NCI-H510A (cell line): ENCODE measurements around the gene TSHR.
"Not testable (repeated sequence)": the region's sequence is repeated elsewhere in the genome, so short reads cannot be mapped to it uniquely, and the experiment has no call there.

Experiments used
- DNase-seq: peaks from one replicate; lab custom pipeline; 2025; lab: John Stamatoyannopoulos, UW

Gene TSHR

DNA sequence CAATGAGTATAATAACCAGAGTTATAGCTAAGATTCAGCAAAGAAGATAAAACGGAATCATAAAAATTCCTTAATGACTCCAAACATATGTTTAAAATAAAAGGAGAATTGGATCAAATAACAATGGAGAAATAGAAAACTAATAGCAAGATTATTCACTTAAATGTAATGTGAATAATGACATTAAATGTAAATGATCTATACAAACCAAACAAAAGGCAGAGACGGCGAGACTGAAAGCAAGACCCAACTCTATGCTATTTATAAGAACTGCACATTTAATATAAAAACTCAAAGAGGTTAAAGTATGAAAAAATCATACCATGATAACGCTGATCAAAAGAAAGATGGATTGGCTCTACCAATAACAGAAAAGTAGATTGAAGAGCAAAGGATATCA is 3.9 kb upstream of the TSHR start:
- no peak for DNase-seq

DNA sequence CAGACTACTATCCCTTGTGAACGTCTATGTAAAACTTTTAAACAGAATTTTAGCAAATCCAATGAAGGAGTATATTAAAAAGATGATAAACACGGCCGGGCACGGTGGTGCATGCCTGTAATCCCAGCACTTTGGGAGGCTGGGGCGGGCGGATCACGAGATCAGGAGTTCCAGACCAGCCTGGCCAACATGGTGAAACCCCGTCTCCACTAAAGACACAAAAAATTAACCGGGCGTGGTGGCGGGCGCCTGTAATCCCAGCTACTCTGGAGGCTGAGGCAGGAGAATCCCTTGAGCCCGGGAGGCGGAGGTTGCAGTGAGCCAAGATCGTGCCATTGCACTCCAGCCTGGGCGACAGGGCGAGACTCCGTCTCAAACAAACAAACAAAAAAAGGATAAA is 2.2 kb upstream of the TSHR start:
- DNase-seq = not testable (repeated sequence)

DNA sequence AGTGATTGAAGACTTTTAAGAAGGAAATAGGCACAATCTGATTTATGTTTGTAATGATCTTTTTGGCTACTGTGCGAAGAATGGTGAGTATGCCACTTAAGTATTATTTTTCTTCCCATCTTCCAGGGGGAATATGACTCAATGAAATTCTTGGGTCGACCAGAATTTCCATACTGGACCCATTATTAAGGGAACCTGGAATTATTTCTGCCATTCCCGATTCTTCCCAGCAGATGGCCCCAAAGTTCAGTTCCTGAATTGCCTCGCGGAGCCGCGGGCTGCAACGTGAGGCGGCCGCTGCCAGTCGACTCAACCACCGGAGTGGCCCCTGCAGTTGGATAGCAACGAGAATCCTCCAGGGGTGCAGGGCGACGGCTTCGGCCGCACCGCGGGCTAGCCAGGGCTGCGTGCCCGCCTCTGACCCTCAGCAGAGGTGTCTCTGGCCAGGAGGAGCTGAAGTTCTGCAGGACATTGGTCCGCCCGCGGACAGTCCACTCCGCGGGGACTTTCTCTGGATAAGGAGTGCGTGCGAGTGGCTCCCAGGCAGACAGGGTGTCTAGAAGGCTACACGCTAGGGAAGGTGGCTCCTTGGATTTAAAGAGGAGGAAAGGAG is 628 bp upstream of the TSHR start:
- peak; percentile 62 for DNase-seq

DNA sequence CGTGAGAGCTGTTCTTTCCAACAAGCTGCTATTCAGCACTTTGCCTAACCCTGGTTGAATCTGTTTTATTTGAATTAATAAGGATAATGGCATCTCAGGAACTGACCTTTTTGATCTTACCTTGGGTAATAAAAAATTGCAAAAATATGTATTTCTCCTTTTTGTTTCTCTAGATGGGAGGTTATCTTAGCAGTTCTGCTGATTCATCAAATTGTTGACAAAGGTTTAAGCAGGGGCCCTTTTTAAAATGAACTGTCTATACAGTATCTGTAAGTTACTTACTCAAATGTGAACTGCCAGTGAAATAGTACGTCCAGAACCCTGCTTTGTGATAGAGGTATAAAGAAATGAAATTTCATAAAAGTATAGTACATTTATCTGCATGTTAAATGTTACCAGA is 681 bp downstream of the TSHR start:
- DNase-seq = no peak

DNA sequence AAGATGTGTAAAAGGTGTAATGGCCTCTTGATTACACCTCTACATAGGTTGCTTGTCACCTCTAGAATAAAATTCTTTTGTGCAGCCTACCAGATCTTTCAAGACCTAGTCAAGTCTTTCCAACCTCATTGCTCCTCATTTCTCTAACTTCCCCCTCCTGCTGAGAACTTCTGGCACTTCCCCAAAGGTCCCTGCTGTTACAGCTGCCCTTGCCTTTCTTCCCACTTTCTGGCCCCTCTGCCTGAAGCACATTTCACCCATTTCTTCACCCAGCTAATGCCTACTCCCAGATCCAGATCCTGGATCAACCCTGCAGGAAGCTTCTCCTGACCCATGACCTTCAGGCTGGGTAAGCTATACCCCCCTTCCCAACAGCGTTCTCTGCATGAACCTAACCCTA is 1.5 kb downstream of the TSHR start:
- DNase-seq = no peak

DNA sequence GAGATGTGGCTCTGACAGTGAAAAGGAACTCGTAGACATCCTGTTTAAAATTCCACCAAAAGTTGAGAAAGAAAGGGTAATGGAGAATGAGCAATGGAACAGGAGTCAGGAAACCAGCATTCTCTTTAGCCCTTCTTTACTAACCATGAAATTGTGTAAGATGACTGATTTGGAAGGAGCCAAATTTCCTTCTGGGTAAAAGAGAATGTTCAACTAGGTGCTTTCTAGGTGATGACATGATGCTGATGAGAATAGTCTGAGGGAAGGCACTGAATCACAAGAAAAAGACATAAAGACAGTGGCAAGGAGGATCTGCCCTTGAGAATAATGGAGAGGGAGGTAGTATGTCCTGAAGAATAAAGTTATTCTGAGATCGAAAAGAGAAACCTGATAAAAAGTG is 2.2 kb downstream of the TSHR start:
- no peak for DNase-seq

DNA sequence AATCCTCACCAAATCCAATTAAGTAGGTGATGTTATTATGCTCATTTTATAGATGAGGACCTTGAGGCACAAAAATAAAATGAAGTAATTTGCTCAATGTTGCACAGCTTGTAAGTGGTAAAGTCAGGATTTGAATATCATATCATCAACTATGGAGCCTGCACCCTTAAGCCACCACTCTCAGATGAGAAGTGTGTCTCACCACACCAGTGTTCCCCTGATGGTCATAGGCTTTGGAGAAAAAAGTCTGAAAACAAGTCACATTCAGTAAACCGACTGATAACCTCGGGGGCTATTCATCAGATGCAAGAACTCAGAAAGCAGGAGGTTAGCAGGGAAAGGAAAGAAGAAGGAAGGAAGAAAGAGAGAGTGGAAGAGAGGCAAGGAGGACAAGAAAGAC is 2.8 kb downstream of the TSHR start:
- no peak for DNase-seq

DNA sequence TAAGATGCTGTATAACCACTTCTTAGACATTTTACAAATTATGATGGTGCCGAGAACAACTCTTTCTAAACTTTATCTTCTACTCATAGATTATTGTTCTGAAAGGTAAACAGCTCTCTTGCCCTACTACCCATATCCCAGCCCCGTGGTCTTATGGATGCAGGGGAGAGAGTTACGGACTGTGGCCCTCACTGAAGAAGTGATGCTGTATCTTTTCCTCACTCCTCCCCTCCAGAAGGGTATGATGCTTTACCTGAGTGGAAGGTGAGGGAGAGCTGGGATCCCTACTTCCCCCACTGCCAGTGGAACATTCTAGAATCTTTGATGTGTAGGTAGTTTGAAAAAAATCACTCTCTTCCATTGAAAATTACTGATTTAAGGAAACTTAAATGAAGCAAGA is 3.5 kb downstream of the TSHR start:
- no peak for DNase-seq

DNA sequence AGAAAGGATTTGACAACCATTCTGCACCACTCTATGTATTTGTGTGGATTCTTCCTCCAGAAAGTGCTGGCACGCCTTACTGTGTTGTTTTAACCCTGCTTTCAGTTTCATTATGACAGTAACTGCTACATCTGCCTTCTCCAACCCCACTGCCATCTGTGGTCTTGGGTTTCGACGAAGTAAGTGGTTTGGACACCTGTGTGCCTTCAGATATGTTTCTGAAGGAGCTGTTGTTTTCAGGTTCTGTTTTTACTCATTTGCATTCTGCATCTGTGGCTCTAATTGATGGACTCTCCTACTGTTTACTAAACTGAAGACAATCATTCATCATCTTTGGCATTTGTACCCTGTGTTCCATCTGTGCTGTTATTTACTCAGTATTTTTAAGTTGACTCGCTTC is 4.1 kb downstream of the TSHR start:
- DNase-seq = no peak

DNA sequence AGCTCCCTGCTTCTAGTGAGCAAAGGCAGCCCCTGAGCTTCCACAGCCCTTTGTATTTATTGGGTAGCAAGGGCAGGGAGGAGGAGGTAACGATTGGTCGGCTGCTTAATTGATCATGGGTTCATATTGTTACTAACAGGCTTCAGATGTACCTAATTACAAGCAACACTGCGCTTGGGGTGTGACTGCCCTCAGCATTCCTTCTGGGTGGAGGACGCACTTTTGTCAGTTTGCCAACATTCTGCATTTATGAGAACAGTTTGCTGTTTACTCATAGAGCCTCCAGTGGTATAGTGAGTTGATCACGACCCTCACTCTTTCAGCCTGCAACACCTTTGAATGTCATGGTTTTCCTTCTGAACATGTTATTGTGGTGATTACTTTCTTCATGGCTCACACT is 9.6 kb downstream of the TSHR start:
- DNase-seq = no peak

DNA sequence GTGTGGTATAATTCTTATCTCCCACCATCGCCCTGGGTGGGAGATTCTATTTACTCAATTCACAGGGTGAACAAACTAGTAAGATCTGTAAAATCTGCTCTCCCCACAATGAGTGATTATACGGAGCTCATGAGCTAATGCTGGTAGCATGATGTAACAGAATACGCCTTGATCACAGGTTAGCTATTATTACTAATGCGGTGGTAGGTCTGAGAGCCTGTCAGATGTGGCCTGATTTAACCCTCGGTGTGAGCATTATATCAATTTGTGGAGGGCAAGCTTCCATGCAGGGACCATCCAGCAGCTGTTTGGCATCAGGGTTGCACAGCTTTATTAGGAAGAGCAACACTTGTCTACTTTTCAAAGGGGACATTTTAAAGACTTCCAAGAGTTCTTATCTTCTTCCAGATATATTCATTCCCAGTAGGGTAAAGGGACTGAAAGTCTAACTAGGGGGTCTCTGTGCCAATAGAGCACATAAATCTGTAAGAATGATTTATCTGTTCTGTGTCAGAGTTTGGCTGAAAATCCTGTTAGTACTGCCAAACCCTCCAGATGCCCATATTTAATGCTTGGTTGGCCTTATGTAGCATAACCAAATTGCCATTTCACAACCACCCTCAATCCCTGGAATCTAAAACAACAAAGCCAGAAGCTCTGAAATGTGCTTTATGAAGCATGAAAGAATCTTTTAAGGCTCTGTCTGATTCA is 18.7 kb downstream of the TSHR start:
- no peak for DNase-seq

DNA sequence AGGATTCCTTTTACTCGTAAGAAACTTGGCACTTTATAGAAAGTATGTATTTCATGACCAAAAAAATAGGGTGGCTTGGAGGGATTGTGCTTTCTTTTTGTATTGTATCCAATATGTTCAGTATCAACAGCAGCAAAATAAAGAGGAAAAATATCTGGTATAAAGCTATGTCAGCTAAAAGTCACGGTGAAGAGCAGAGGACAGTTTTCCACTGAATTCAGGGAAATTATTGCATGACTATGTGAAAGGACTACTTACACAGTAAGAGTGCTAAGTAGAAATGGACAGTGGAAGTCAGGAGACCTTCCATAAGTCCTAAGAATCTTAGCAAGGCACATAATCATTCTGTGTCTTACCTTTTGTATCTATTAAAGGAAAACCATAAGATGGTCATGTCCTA is 19.3 kb downstream of the TSHR start:
- no peak for DNase-seq

DNA sequence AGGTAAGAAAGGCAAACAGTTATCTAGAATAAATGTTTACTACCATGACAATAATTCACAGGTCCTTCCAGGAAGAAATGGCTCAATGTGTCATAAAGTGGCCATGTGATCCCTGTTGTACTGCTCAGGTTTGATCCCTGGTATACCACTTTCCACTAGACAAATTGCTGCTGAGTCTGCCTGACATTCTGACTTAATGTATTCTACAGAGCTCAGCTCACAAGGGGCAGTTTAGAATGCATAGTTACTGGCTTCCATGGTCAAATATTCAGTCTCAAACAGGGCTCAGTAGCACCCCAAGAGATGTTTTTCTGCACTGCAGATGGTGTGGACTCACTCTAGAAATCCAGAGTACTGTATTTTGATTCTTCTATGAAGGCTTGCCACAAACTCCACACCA is 21.8 kb downstream of the TSHR start:
- DNase-seq = no peak

DNA sequence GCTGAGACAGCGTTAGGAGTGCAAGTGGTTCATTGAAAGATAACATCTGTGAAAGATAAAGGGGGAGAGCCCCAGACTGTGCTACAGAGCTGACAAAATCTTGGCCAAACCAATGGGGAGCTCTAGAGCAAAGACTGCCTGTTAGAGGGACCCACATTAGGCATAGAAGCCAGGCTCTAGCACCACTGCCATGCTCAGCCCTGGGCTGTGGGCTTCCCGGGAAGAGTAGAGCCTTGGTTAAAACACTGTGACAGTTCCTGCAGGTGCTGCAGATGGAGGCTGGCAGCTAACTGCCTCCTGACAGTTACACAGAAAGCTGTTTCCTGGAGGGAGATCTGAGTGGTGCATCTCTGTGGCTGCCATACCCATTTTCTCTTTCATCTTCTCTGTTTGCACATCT is 23.0 kb downstream of the TSHR start:
- DNase-seq = no peak

DNA sequence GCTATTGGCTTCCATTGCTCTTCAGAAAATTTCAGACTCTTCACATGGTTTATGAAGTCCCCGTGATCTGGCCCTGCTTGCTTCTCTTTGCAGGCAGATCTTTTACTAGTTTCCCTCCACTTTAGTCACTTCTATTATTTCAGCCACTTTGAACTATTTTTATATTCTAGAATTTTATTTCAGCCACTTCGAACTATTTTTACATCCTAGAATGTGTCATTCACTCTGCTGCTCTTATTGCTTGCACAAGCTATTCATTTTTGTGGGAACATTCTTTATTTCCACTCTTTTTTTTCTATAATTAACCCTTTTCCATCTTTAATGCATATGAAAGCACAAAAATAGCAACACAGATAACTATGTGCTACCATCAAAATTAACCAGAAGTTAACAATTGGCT is 24.5 kb downstream of the TSHR start:
- DNase-seq = no peak

DNA sequence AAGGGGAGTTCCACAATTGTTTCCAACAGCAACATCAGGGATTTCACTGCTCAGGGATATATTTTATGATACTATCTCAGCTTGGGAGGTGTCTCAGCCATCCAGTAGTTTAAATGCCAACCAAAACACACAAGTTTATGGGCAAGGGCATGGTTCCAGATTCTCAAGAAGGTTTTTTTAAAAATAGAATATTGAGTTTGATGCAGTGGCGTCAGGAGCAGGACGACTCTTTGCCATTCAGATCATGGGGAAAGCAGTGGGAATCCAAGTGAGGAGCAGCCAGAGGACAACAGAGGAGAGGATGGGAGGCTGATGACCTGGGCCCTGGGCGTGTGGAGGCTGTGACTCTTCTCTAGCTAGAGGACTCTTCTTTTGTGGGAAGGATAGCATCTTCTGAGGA is 25.7 kb downstream of the TSHR start:
- DNase-seq = no peak

DNA sequence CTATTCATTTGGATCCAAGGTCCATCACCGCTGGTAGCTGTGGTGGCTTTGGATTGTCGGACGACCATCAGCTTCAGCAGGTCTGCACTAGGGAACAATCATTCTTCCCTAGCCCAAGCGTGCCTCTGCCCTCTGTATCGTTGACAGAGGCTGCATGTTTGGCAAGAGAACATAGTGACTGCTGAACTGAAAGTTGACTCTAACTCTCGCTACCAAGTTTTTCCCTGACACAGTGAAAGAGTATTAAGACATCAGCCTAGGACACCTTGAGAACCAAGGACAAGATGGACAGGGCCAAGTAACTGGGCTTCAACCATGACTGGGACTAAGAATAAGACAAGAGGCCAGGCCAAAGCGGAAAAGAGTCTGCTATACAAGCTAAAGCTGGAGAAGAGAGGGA is 26.3 kb downstream of the TSHR start:
- DNase-seq = no peak

DNA sequence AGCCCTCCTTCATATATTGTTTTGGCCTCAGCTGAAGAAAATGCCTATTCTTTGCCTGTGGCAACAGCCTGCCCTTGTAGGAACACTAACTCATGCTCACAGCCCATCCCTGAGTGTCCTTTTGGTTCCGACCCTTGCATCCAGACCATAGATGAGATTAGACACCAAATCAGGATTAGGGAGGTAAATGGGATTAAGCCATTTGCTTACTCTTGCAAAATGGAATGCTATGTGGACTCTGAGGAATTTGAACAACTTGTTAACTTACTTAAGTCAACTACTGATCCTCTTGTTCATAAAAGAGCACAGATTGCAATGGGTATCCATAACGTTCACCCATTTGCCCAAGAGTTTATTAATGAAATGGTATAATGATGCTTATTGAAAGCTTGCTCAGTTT is 27.3 kb downstream of the TSHR start:
- no peak for DNase-seq

DNA sequence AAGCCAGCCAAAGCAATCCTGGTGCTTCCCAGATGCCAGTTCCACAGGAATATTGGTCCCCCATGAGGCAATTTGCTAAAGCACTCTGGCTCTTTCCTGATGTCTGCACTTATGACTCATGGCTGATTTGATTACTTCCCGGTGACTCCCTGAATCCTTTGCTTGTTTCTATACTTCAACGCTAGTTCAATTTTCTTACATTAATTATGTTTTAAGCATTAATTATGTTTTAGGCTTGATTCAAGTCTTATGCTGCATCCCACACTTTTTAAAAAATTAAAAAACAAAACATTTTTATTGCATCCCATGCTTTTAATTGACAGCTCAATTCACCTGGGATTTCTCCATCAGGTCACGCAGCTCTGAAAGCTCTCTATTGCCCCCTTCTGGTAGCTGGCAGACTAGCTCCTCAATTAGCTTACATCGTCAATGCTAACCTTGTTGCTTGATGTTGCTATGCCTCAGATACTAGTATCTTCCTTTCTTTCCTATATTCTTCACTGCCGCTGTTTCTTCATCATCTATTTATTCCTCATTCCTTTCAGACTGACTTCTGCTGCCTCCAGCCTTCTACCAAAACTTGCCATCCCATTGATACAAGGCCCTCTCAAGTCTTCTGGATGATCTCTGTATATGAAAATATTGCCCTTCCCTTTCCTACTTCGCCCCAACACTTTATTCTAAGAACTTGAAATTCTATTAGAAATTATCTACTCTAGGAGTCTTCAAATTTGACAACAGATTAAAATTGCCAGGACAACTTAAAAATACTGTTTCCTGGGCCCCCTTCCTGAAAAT is 32.0 kb downstream of the TSHR start:
- DNase-seq = no peak

DNA sequence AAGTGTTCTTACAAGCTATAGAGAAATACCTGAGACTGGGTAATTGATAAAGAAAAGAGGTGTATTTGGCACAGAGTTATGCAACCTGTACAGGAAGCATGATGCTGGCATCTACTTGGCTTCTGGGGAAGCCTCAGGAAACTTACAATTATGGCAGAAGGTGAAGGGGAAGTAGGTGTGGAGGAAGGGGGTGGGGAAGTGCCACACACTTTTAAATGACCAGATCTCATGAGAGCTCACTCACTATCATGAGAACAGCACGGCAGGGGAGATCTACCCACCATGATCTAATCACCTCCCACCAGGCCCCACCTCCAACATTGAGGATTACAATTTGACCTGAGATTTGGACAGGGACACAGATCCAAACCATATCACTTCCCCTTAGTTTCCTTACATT is 32.8 kb downstream of the TSHR start:
- no peak for DNase-seq

DNA sequence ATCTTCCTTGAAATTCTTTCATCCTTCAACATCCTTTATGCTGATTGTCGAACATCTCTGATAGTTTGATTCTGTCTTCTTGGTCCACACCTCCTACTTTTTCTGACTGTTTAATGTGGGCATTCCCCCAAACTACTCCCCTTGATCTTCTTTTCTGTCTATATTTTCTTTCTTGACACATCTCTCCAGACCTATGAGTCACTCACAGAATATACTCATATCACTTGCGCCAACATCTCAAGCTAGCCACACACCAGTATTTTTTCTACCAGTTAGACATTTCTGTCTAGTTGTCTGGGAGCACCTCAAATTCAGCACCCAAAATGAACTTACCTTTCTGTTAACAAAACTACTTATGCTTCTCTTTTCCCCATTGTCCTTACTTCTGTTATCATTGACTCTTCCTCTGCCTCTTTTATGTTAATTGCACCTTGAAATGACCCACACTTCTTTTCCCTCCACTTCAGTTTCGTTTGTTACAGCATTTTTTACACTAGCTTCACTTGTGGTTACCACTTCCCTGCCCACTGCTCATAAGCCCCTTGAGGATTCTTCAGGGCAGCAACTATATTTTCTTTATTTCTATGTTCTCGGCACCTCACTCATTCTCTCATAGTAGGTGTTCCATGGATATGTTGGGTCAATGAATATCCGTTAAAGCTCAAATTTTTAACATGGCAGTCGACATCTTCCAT is 33.5 kb downstream of the TSHR start:
- DNase-seq = no peak

DNA sequence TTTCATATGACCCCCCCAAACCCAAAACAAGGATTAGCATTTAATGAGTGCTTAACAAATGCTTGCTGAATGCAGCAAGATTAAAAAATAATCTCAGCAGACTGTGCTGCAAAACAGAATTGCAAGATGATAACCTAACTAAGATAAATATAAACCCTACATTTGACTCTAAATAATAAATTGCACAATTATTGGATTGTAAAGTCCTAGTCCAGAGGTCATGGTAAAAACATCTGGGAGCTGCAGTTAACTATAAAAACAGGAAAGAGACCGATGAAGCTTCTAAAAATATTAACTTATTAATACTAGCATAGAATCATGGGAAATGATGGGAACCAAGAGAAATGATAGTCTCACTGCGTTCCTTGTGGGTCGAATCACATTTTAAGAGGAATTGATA is 37.2 kb downstream of the TSHR start:
- no peak for DNase-seq
